ENCODE measurements around the gene MERTK.

MERTK gene

GRCh38 chr2:111977240-111977639 lies 78.8 kb downstream of the MERTK start:
- no peak for DNase-seq (ENCODE audit: low read depth)

- DNase-seq (ENCODE audit: low read depth) = no peak
These were observed 80.2 kb downstream of the MERTK start for GRCh38 chr2:111978452-111979170.

- no peak for DNase-seq (ENCODE audit: low read depth)
These were observed 83.3 kb downstream of the MERTK start for GRCh38 chr2:111981666-111982065.

GRCh38 chr2:111982822-111983221 lies 84.4 kb downstream of the MERTK start:
- no peak for DNase-seq (ENCODE audit: low read depth)

- DNase-seq (ENCODE audit: low read depth) = no peak
These were observed 85.2 kb downstream of the MERTK start for GRCh38 chr2:111983478-111984212.

GRCh38 chr2:111984213-111984604 lies 85.8 kb downstream of the MERTK start:
- DNase-seq (ENCODE audit: low read depth) = no peak

- DNase-seq (ENCODE audit: low read depth) = no peak
These were observed 87.1 kb downstream of the MERTK start for GRCh38 chr2:111985514-111985913.

GRCh38 chr2:111986116-111986900 lies 87.9 kb downstream of the MERTK start:
- DNase-seq (ENCODE audit: low read depth) = no peak

- no peak for DNase-seq (ENCODE audit: low read depth)
These were observed 92.0 kb downstream of the MERTK start for GRCh38 chr2:111990375-111990774.

- DNase-seq (ENCODE audit: low read depth) = no peak
These were observed 92.4 kb downstream of the MERTK start for GRCh38 chr2:111990856-111991255.

- no peak for DNase-seq (ENCODE audit: low read depth)
These were observed 95.6 kb downstream of the MERTK start for GRCh38 chr2:111994042-111994441.

- no peak for DNase-seq (ENCODE audit: low read depth)
These were observed 96.7 kb downstream of the MERTK start for GRCh38 chr2:111995148-111995547.

GRCh38 chr2:111999809-112000208 lies 101.4 kb downstream of the MERTK start:
- DNase-seq (ENCODE audit: low read depth) = no peak

GRCh38 chr2:112000399-112001135 lies 102.2 kb downstream of the MERTK start:
- DNase-seq (ENCODE audit: low read depth) = no peak

- DNase-seq (ENCODE audit: low read depth) = no peak
These were observed 102.8 kb downstream of the MERTK start for GRCh38 chr2:112001136-112001715.

GRCh38 chr2:112001942-112002341 lies 103.5 kb downstream of the MERTK start:
- no peak for DNase-seq (ENCODE audit: low read depth)

- no peak for DNase-seq (ENCODE audit: low read depth)
These were observed 105.3 kb downstream of the MERTK start for GRCh38 chr2:112003576-112004252.

- no peak for DNase-seq (ENCODE audit: low read depth)
These were observed 105.8 kb downstream of the MERTK start for GRCh38 chr2:112004253-112004645.

- no peak for DNase-seq (ENCODE audit: low read depth)
These were observed 107.1 kb downstream of the MERTK start for GRCh38 chr2:112005406-112006075.

GRCh38 chr2:112006076-112006410 lies 107.6 kb downstream of the MERTK start:
- DNase-seq (ENCODE audit: low read depth) = no peak

- DNase-seq (ENCODE audit: low read depth) = no peak
These were observed 109.1 kb downstream of the MERTK start for GRCh38 chr2:112007493-112007892.

Measured in T-helper 22 cell (primary cell).